ENCODE results near the gene COL4A2. TPM values are rescaled to one million over a fixed set of nuclear protein-coding genes. Genes with fewer than 3 reads are reported as not detected.

Gene COL4A2
- total and polyA plus RNA-seq, 3 experiments from 2014 or later = not detected

GRCh38 chr13:110341445-110342244 lies 34.6 kb downstream of the COL4A2 start:
- Histone ChIP-seq H3K4me3 (ENCODE audit: low read length) (no peak overlapping the region), H3K9me3 (ENCODE audit: low read length) (no peaks in the 10 kb centered on the region), H3K4me1 (ENCODE audit: insufficient read depth, low read length) (peaks cover 21% of the 10 kb centered on the region), H3K36me3 (ENCODE audit: insufficient read depth, low read length) (no peaks in the 10 kb centered on the region), H3K27me3 (ENCODE audit: insufficient read depth, low read length, poor library complexity, severe bottlenecking) (no peaks in the 10 kb centered on the region), H3K27ac (ENCODE audit: low read depth, low read length) (no peak overlapping the region)
- H3K27ac Mint-ChIP-seq = peak overlapping the region in 3 of 8 donors; percentile 0 to 79 (median 57)
- peaks cover 17 to 18% (median 18%) of the 10 kb centered on the region in 3 donors for H3K4me1 Mint-ChIP-seq
- peaks cover 0 to 5% (median 0%) of the 10 kb centered on the region in 5 donors for H3K9me3 Mint-ChIP-seq
- peaks cover 15 to 38% of the 10 kb centered on the region in 2 donors for H3K27me3 Mint-ChIP-seq
- no peaks in the 10 kb centered on the region for H3K36me3 Mint-ChIP-seq
- ChIA-PET POLR2A (interaction anchor here (1.2 kb wide), 1 partner anchor 371 kb away, joined by 3 read pairs; no protein-coding TSS in a partner anchor), CTCF (no interaction called here)
- peak overlapping the region in 5 of 7 donors; percentile 13 to 57 (median 33) for H3K4me3 Mint-ChIP-seq
- DNase-seq = no peak

GRCh38 chr13:110342474-110342873 lies 35.4 kb downstream of the COL4A2 start:
- peaks cover 17 to 18% (median 18%) of the 10 kb centered on the region in 3 donors for H3K4me1 Mint-ChIP-seq
- no peak overlapping the region for H3K4me3 Mint-ChIP-seq
- H3K27me3 ChIP-seq (ENCODE audit: insufficient read depth, low read length, poor library complexity, severe bottlenecking) = no peaks in the 10 kb centered on the region
- peaks cover 21% of the 10 kb centered on the region for H3K4me1 ChIP-seq (ENCODE audit: insufficient read depth, low read length)
- no peaks in the 10 kb centered on the region for H3K9me3 ChIP-seq (ENCODE audit: low read length)
- H3K9me3 Mint-ChIP-seq = peaks cover 0 to 2% (median 0%) of the 10 kb centered on the region in 5 donors
- peaks cover 13 to 38% of the 10 kb centered on the region in 2 donors for H3K27me3 Mint-ChIP-seq
- no peaks in the 10 kb centered on the region for H3K36me3 Mint-ChIP-seq
- H3K27ac ChIP-seq (ENCODE audit: low read depth, low read length) = no peak overlapping the region
- peak overlapping the region in 1 of 8 donors; percentile 3 for H3K27ac Mint-ChIP-seq
- H3K36me3 ChIP-seq (ENCODE audit: insufficient read depth, low read length) = no peaks in the 10 kb centered on the region
- POLR2A ChIA-PET = no interaction called here
- CTCF ChIA-PET = no interaction called here
- no peak overlapping the region for H3K4me3 ChIP-seq (ENCODE audit: low read length)
- no peak for DNase-seq

- H3K27ac Mint-ChIP-seq = no peak overlapping the region
- Histone ChIP-seq H3K36me3 (ENCODE audit: insufficient read depth, low read length) (no peaks in the 10 kb centered on the region), H3K9me3 (ENCODE audit: low read length) (no peaks in the 10 kb centered on the region), H3K4me1 (ENCODE audit: insufficient read depth, low read length) (peaks cover 21% of the 10 kb centered on the region), H3K4me3 (ENCODE audit: low read length) (no peak overlapping the region), H3K27me3 (ENCODE audit: insufficient read depth, low read length, poor library complexity, severe bottlenecking) (no peaks in the 10 kb centered on the region), H3K27ac (ENCODE audit: low read depth, low read length) (no peak overlapping the region)
- no peak for DNase-seq
- no peaks in the 10 kb centered on the region for H3K36me3 Mint-ChIP-seq
- peaks cover 17 to 18% (median 18%) of the 10 kb centered on the region in 3 donors for H3K4me1 Mint-ChIP-seq
- H3K9me3 Mint-ChIP-seq = peaks cover 0 to 5% (median 0%) of the 10 kb centered on the region in 5 donors
- H3K27me3 Mint-ChIP-seq = peaks cover 13 to 38% of the 10 kb centered on the region in 2 donors
- ChIA-PET CTCF (no interaction called here), POLR2A (no interaction called here)
- no peak overlapping the region for H3K4me3 Mint-ChIP-seq
Measured at GRCh38 chr13:110343241-110343865, 36.3 kb downstream of the COL4A2 start.

GRCh38 chr13:110344320-110344719 lies 37.2 kb downstream of the COL4A2 start:
- peaks cover 13 to 33% of the 10 kb centered on the region in 2 donors for H3K27me3 Mint-ChIP-seq
- DNase-seq = no peak
- H3K4me3 Mint-ChIP-seq = no peak overlapping the region
- CTCF ChIA-PET = no interaction called here
- H3K27ac ChIP-seq (ENCODE audit: low read depth, low read length) = no peak overlapping the region
- no peak overlapping the region for H3K27ac Mint-ChIP-seq
- H3K4me1 Mint-ChIP-seq = peaks cover 17 to 18% (median 18%) of the 10 kb centered on the region in 3 donors
- H3K36me3 Mint-ChIP-seq = no peaks in the 10 kb centered on the region
- no peaks in the 10 kb centered on the region for H3K9me3 ChIP-seq (ENCODE audit: low read length)
- H3K4me3 ChIP-seq (ENCODE audit: low read length) = no peak overlapping the region
- H3K36me3 ChIP-seq (ENCODE audit: insufficient read depth, low read length) = no peaks in the 10 kb centered on the region
- H3K9me3 Mint-ChIP-seq = peaks cover 0 to 5% (median 0%) of the 10 kb centered on the region in 5 donors
- H3K4me1 ChIP-seq (ENCODE audit: insufficient read depth, low read length) = peaks cover 20% of the 10 kb centered on the region
- no peaks in the 10 kb centered on the region for H3K27me3 ChIP-seq (ENCODE audit: insufficient read depth, low read length, poor library complexity, severe bottlenecking)
- POLR2A ChIA-PET = no interaction called here

- ChIA-PET CTCF (no interaction called here), POLR2A (no interaction called here)
- Histone ChIP-seq H3K27me3 (ENCODE audit: insufficient read depth, low read length, poor library complexity, severe bottlenecking) (no peaks in the 10 kb centered on the region), H3K9me3 (ENCODE audit: low read length) (no peaks in the 10 kb centered on the region), H3K4me3 (ENCODE audit: low read length) (no peak overlapping the region), H3K4me1 (ENCODE audit: insufficient read depth, low read length) (peaks cover 11% of the 10 kb centered on the region), H3K27ac (ENCODE audit: low read depth, low read length) (no peak overlapping the region), H3K36me3 (ENCODE audit: insufficient read depth, low read length) (no peaks in the 10 kb centered on the region)
- Mint-ChIP-seq H3K4me3 (no peak overlapping the region), H3K9me3 (peaks cover 0 to 5% (median 0%) of the 10 kb centered on the region in 5 donors), H3K4me1 (peaks cover 15 to 16% (median 15%) of the 10 kb centered on the region in 3 donors), H3K27me3 (peaks cover 13 to 26% of the 10 kb centered on the region in 2 donors), H3K27ac (no peak overlapping the region), H3K36me3 (no peaks in the 10 kb centered on the region)
- DNase-seq = no peak
Measured at GRCh38 chr13:110345266-110345665, 38.2 kb downstream of the COL4A2 start.

GRCh38 chr13:110345701-110346100 lies 38.6 kb downstream of the COL4A2 start:
- H3K27ac Mint-ChIP-seq = no peak overlapping the region
- CTCF ChIA-PET = no interaction called here
- Histone ChIP-seq H3K9me3 (ENCODE audit: low read length) (no peaks in the 10 kb centered on the region), H3K36me3 (ENCODE audit: insufficient read depth, low read length) (no peaks in the 10 kb centered on the region), H3K27me3 (ENCODE audit: insufficient read depth, low read length, poor library complexity, severe bottlenecking) (no peaks in the 10 kb centered on the region), H3K4me1 (ENCODE audit: insufficient read depth, low read length) (peaks cover 6% of the 10 kb centered on the region), H3K27ac (ENCODE audit: low read depth, low read length) (no peak overlapping the region), H3K4me3 (ENCODE audit: low read length) (no peak overlapping the region)
- peaks cover 0 to 5% (median 0%) of the 10 kb centered on the region in 5 donors for H3K9me3 Mint-ChIP-seq
- no peak for DNase-seq
- POLR2A ChIA-PET = no interaction called here
- peaks cover 10 to 12% (median 10%) of the 10 kb centered on the region in 3 donors for H3K4me1 Mint-ChIP-seq
- H3K36me3 Mint-ChIP-seq = no peaks in the 10 kb centered on the region
- peaks cover 13 to 22% of the 10 kb centered on the region in 2 donors for H3K27me3 Mint-ChIP-seq
- H3K4me3 Mint-ChIP-seq = no peak overlapping the region

GRCh38 chr13:110346661-110347067 lies 39.6 kb downstream of the COL4A2 start:
- Mint-ChIP-seq H3K27me3 (peaks cover 4 to 13% of the 10 kb centered on the region in 2 donors), H3K4me3 (no peak overlapping the region), H3K9me3 (peaks cover 0 to 5% (median 0%) of the 10 kb centered on the region in 5 donors), H3K27ac (no peak overlapping the region), H3K4me1 (peaks cover under 1 to 2% (median under 1%) of the 10 kb centered on the region in 3 donors), H3K36me3 (no peaks in the 10 kb centered on the region)
- POLR2A ChIA-PET = no interaction called here
- Histone ChIP-seq H3K36me3 (ENCODE audit: insufficient read depth, low read length) (no peaks in the 10 kb centered on the region), H3K27ac (ENCODE audit: low read depth, low read length) (no peak overlapping the region), H3K9me3 (ENCODE audit: low read length) (no peaks in the 10 kb centered on the region), H3K4me3 (ENCODE audit: low read length) (no peak overlapping the region), H3K4me1 (ENCODE audit: insufficient read depth, low read length) (no peaks in the 10 kb centered on the region), H3K27me3 (ENCODE audit: insufficient read depth, low read length, poor library complexity, severe bottlenecking) (no peaks in the 10 kb centered on the region)
- CTCF ChIA-PET = no interaction called here
- no peak for DNase-seq

GRCh38 chr13:110347088-110347487 lies 40.0 kb downstream of the COL4A2 start:
- Histone ChIP-seq H3K36me3 (ENCODE audit: insufficient read depth, low read length) (no peaks in the 10 kb centered on the region), H3K27ac (ENCODE audit: low read depth, low read length) (no peak overlapping the region), H3K27me3 (ENCODE audit: insufficient read depth, low read length, poor library complexity, severe bottlenecking) (no peaks in the 10 kb centered on the region), H3K4me3 (ENCODE audit: low read length) (no peak overlapping the region), H3K9me3 (ENCODE audit: low read length) (no peaks in the 10 kb centered on the region), H3K4me1 (ENCODE audit: insufficient read depth, low read length) (no peaks in the 10 kb centered on the region)
- Mint-ChIP-seq H3K36me3 (no peaks in the 10 kb centered on the region), H3K27me3 (peaks cover 2 to 9% of the 10 kb centered on the region in 2 donors), H3K27ac (no peak overlapping the region), H3K4me1 (no peaks in the 10 kb centered on the region), H3K9me3 (peaks cover 0 to 5% (median 0%) of the 10 kb centered on the region in 5 donors), H3K4me3 (no peak overlapping the region)
- CTCF ChIA-PET = no interaction called here
- DNase-seq = no peak
- POLR2A ChIA-PET = no interaction called here
